Stimulated activated CD8-positive, alpha-beta memory T cell treated with anti-CD3 and anti-CD28 coated beads, Interleukin-15, amount 100 ng/mL, for 24 hours (primary cell): ENCODE results near the gene ZNF516.
A peak's percentile ranks its signal among the peaks of the same experiment; 100 is the strongest.

ENCODE experiments used
- DNase-seq: peaks from one replicate; pipeline ENCODE4 v3.0.0-alpha.2; 2020; ENCODE audit warnings: low read depth

ZNF516 gene

GRCh38 chr18:76398896-76399612 is 96.0 kb downstream of the ZNF516 start:
- DNase-seq, result peak; percentile 53

- no peak for DNase-seq
Observed at GRCh38 chr18:76398295-76398694, 96.7 kb downstream of the ZNF516 start.

GRCh38 chr18:76397631-76398030 is 97.4 kb downstream of the ZNF516 start:
- no peak for DNase-seq

- no peak for DNase-seq
Observed at GRCh38 chr18:76396792-76397191, 98.2 kb downstream of the ZNF516 start.

GRCh38 chr18:76395609-76396008 is 99.4 kb downstream of the ZNF516 start:
- DNase-seq, result no peak

- DNase-seq, result no peak
Observed at GRCh38 chr18:76394780-76395476, 100.1 kb downstream of the ZNF516 start.

- DNase-seq, result no peak
Observed at GRCh38 chr18:76392349-76392748, 102.7 kb downstream of the ZNF516 start.

- no peak for DNase-seq
Observed at GRCh38 chr18:76391746-76392145, 103.3 kb downstream of the ZNF516 start.

GRCh38 chr18:76391038-76391437 is 104.0 kb downstream of the ZNF516 start:
- no peak for DNase-seq

GRCh38 chr18:76390452-76391035 is 104.5 kb downstream of the ZNF516 start:
- DNase-seq, result no peak

GRCh38 chr18:76389716-76390115 is 105.3 kb downstream of the ZNF516 start:
- no peak for DNase-seq

GRCh38 chr18:76388891-76389423 is 106.1 kb downstream of the ZNF516 start:
- DNase-seq, result no peak

GRCh38 chr18:76388261-76388660 is 106.8 kb downstream of the ZNF516 start:
- DNase-seq, result no peak

GRCh38 chr18:76387608-76388007 is 107.4 kb downstream of the ZNF516 start:
- no peak for DNase-seq

- DNase-seq, result no peak
Observed at GRCh38 chr18:76386886-76387285, 108.2 kb downstream of the ZNF516 start.

- no peak for DNase-seq
Observed at GRCh38 chr18:76386071-76386470, 109.0 kb downstream of the ZNF516 start.

GRCh38 chr18:76385681-76385975 is 109.4 kb downstream of the ZNF516 start:
- DNase-seq, result no peak

- DNase-seq, result no peak
Observed at GRCh38 chr18:76384861-76385680, 110.0 kb downstream of the ZNF516 start.

GRCh38 chr18:76384114-76384790 is 110.8 kb downstream of the ZNF516 start:
- DNase-seq, result no peak

GRCh38 chr18:76383636-76384035 is 111.4 kb downstream of the ZNF516 start:
- DNase-seq, result no peak

GRCh38 chr18:76382275-76382674 is 112.8 kb downstream of the ZNF516 start:
- no peak for DNase-seq
